ENCODE measurements around the gene SRY. TPM values are rescaled to one million over a fixed set of nuclear protein-coding genes. Genes with fewer than 3 reads are reported as not detected.

The SRY gene
- total RNA-seq, 1 experiment from 2014 or later: not detected

GRCh38 chrY:2786876-2787512 is 488 bp downstream of the SRY start:
- H3K36me3 ChIP-seq (ENCODE audit: insufficient read depth, low read length, poor library complexity, severe bottlenecking): no peaks in the 10 kb centered on the region
- H3K9me3 ChIP-seq (ENCODE audit: low read depth, low read length, poor library complexity, severe bottlenecking): no peaks in the 10 kb centered on the region
- H3K4me1 ChIP-seq (ENCODE audit: insufficient read depth, low read length, poor library complexity, severe bottlenecking): no peaks in the 10 kb centered on the region
- ChIA-PET CTCF (no interaction called here), POLR2A (ENCODE audit: low non-redundant PET) (no interaction called here)
- no peak overlapping the region for H3K4me3 ChIP-seq (ENCODE audit: low read depth, low read length, poor library complexity, severe bottlenecking)
- BruUV-seq (replicated peaks): no TSS peak
- no peak overlapping the region for H3K27ac ChIP-seq (ENCODE audit: low read depth, low read length, poor library complexity, severe bottlenecking)
- intact Hi-C loops (cut with micrococcal nuclease; ENCODE audit: unreplicated experiment): no loop called here
- DNase-seq (ENCODE audit: low spot score): no peak
- no peaks in the 10 kb centered on the region for H3K27me3 ChIP-seq (replicated peaks; ENCODE audit: insufficient read depth, low read depth, low read length, poor library complexity)
- TF ChIP-seq, protein P1, sequence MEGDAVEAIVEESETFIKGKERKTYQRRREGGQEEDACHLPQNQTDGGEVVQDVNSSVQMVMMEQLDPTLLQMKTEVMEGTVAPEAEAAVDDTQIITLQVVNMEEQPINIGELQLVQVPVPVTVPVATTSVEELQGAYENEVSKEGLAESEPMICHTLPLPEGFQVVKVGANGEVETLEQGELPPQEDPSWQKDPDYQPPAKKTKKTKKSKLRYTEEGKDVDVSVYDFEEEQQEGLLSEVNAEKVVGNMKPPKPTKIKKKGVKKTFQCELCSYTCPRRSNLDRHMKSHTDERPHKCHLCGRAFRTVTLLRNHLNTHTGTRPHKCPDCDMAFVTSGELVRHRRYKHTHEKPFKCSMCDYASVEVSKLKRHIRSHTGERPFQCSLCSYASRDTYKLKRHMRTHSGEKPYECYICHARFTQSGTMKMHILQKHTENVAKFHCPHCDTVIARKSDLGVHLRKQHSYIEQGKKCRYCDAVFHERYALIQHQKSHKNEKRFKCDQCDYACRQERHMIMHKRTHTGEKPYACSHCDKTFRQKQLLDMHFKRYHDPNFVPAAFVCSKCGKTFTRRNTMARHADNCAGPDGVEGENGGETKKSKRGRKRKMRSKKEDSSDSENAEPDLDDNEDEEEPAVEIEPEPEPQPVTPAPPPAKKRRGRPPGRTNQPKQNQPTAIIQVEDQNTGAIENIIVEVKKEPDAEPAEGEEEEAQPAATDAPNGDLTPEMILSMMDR (conservative IDR thresholded peaks at IDR 0.05; ENCODE audit: low read depth, low read length): no peak
- no peak for TF ChIP-seq EZH2 (IDR thresholded peaks at IDR 0.05; ENCODE audit: borderline replicate concordance, low read depth, low read length, poor library complexity, severe bottlenecking)

Other genes with a start within 250 kb of the SRY start
- not detected in 2 replicates for gene RPS4Y1, start 53.9 kb upstream of the SRY start, total RNA-seq (2021)
- gene ZFY, start 147.7 kb upstream of the SRY start, total RNA-seq (2021): not detected in 2 replicates

All from A673 (cell line).